A673 (cell line): ENCODE measurements around the gene CFAP97D2.
"Not testable (repeated sequence)": the region's sequence is repeated elsewhere in the genome, so short reads cannot be mapped to it uniquely, and the experiment has no call there.

ENCODE experiments used
- CTCF ChIP-seq: fragments of 300-800, 200-600 bp; sonication (generic); conservative IDR thresholded peaks from 2 replicates; pipeline ENCODE4 v1.5.1; 2017; ENCODE audit warnings: low read depth, mild to moderate bottlenecking, antibody characterized with exemption, low read length, moderate library complexity, mixed read lengths
- EZH2 ChIP-seq: fragments of 200-600 bp; sonication (generic); IDR thresholded peaks from 2 replicates; pipeline ENCODE4 v1.6.1; 2017; ENCODE audit warnings: borderline replicate concordance, low read depth, mild to moderate bottlenecking, mixed read lengths, antibody characterized with exemption, low read length; ENCODE audit not compliant: poor library complexity, severe bottlenecking

GRCh38 chr13:114199526-114199925 is 20.5 kb downstream of the CFAP97D2 start:
- TF ChIP-seq CTCF, EZH2: not testable (repeated sequence)
